Gastrocnemius medialis (tissue), 4 donors: ENCODE measurements around the gene PTGER4. TPM values are rescaled to one million over a fixed set of nuclear protein-coding genes. Genes with fewer than 3 reads are reported as not detected.
A peak's percentile ranks its signal among the peaks of the same experiment; 100 is the strongest.

Source experiments
- ATAC-seq, 2 donors: fragments of 150-250 bp; one replicate each; pipeline ENCODE4 v1.9.1; 2016
- DNase-seq, 2 donors: peaks; one replicate each; pipeline ENCODE4 v3.0.0-alpha.2; 2019
- H3K27ac ChIP-seq, 4 donors: fragments of 200-600 bp; sonication (generic); 1 replicate in 1 of 4; 2 replicates in 3 of 4; pipeline ENCODE4 v1.5.1; 2016 to 2018; ENCODE audit warnings: mild to moderate bottlenecking in 2 of 4, moderate library complexity in 1 of 4
- H3K27me3 ChIP-seq, 3 donors: fragments of 200-600 bp; sonication (generic) in 2 of 3; 1 replicate in 1 of 3; 2 replicates in 2 of 3; pipeline versions ENCODE4 v1.5.1 to v1.6.0; 2016 to 2019; ENCODE audit warnings: mild to moderate bottlenecking in 1 of 3, moderate library complexity in 1 of 3
- H3K36me3 ChIP-seq, 2 donors: fragments of 200-600 bp; sonication (generic) in 1 of 2; one replicate each; pipeline ENCODE4 v1.5.1; 2017 to 2018
- H3K4me1 ChIP-seq, 2 donors: fragments of 200-600 bp; sonication (generic) in 1 of 2; one replicate each; pipeline ENCODE4 v1.5.1; 2016 to 2017; ENCODE audit warnings: mild to moderate bottlenecking in 2 of 2
- H3K4me3 ChIP-seq, 4 donors: fragments of 200-600 bp; sonication (generic) in 3 of 4; 1 replicate in 1 of 4; 2 replicates in 3 of 4; pipeline ENCODE4 v1.5.1; 2016 to 2019; ENCODE audit warnings: mild to moderate bottlenecking in 2 of 4
- H3K9me3 ChIP-seq, 3 donors: fragments of 200-600 bp; sonication (generic) in 2 of 3; 1 replicate in 1 of 3; 2 replicates in 2 of 3; pipeline ENCODE4 v1.5.1; 2016 to 2019
- POLR2A ChIP-seq, 2 donors: fragments of 450-650 bp; IDR thresholded peaks; one replicate each; pipeline ENCODE4 v1.6.1; 2017; ENCODE audit warnings: antibody characterized with exemption in 2 of 2, mild to moderate bottlenecking in 2 of 2, moderate library complexity in 2 of 2
- in situ Hi-C, 4 donors: fragments of 200-750 bp; cut with MboI; loops; one replicate each; pipeline versions ENCODE4 v1.15.0 to v1.8.0; 2017; ENCODE audit warnings: low sequenced_read_pairs in 4 of 4
- intact Hi-C: fragments of 100-400 bp; cut with DNase I; formaldehyde crosslinking; loops from one replicate; pipeline ENCODE4 v1.15.1; 2023; ENCODE audit warnings: low total_unique reads
- total RNA-seq, 4 donors: library from RNA; depleted of rRNA; stranded (reverse); fragments of >200 nt; gene quantifications; one replicate each; pipeline versions ENCODE4 v1.1.0 to v1.2.3, GENCODE V29; 2016
- TF ChIP-seq, protein P1 (sequence below), 5 experiments: fragments of 450-650 bp in 3 of 5; fragments of 200-600 bp in 2 of 5; sonication (generic) in 2 of 5; IDR thresholded peaks in 4 of 5; conservative IDR thresholded peaks in 1 of 5; 1 replicate in 4 of 5; 2 replicates in 1 of 5; pipeline ENCODE4 v1.5.1; 2016 to 2019; ENCODE audit warnings: antibody characterized with exemption in 5 of 5, mild to moderate bottlenecking in 3 of 5, moderate library complexity in 3 of 5

The PTGER4 gene
- total RNA-seq, 4 donors from 2014 or later = 4.2 to 11.2 (median 7.4) TPM

DNA sequence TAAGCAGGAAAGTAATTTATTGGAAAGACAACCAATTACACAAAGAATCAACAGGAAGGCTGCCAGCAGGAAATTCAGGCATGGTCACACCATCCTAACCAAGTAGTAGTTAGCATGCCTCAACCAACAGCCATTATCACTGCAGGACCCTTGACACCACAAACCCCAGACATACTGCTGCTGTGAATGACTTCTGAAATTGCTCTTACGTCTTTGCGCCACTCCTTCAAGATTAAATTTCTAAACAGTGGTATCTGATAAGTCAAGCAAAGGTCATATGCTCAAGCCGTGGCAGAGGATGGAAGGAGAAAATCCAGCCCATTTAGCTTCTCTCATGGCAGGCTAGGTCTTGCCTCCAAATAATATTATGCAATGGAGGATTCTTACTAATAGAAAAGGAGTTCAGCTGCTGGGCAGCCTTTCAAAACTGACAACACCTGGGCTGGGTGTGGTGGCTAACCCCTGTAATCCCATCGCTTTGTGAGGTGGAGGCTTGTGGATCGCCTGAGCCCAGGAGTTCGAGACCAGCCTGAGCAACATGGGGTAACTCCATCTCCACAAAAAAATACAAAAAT, 5.0 kb upstream of the PTGER4 start:
- TF ChIP-seq POLR2A (IDR thresholded peaks at IDR 0.05) = no peak
- TF ChIP-seq, protein P1, sequence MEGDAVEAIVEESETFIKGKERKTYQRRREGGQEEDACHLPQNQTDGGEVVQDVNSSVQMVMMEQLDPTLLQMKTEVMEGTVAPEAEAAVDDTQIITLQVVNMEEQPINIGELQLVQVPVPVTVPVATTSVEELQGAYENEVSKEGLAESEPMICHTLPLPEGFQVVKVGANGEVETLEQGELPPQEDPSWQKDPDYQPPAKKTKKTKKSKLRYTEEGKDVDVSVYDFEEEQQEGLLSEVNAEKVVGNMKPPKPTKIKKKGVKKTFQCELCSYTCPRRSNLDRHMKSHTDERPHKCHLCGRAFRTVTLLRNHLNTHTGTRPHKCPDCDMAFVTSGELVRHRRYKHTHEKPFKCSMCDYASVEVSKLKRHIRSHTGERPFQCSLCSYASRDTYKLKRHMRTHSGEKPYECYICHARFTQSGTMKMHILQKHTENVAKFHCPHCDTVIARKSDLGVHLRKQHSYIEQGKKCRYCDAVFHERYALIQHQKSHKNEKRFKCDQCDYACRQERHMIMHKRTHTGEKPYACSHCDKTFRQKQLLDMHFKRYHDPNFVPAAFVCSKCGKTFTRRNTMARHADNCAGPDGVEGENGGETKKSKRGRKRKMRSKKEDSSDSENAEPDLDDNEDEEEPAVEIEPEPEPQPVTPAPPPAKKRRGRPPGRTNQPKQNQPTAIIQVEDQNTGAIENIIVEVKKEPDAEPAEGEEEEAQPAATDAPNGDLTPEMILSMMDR (IDR thresholded peaks at IDR 0.05 in 4 of 5, conservative IDR thresholded peaks at IDR 0.05 in 1 of 5) = no peak
- Histone ChIP-seq H3K27me3 (peaks cover 0 to 18% (median 13%) of the 10 kb centered on the region in 3 donors), H3K36me3 (no peaks in the 10 kb centered on the region), H3K4me1 (peaks cover 4 to 5% of the 10 kb centered on the region in 2 donors), H3K4me3 (no peak overlapping the region), H3K27ac (no peak overlapping the region), H3K9me3 (no peaks in the 10 kb centered on the region)
- DNase-seq (no peak), ATAC-seq (no peak)
- intact Hi-C loops = loop anchor here (5.0 kb wide), 1 partner anchor 83 kb away; the partner anchor contains the start of gene TTC33
- in situ Hi-C loops = loop anchor here in 3 of 4 donors (25.0 kb wide), 3 partner anchors 287 to 1087 kb away; no protein-coding TSS in a partner anchor

DNA sequence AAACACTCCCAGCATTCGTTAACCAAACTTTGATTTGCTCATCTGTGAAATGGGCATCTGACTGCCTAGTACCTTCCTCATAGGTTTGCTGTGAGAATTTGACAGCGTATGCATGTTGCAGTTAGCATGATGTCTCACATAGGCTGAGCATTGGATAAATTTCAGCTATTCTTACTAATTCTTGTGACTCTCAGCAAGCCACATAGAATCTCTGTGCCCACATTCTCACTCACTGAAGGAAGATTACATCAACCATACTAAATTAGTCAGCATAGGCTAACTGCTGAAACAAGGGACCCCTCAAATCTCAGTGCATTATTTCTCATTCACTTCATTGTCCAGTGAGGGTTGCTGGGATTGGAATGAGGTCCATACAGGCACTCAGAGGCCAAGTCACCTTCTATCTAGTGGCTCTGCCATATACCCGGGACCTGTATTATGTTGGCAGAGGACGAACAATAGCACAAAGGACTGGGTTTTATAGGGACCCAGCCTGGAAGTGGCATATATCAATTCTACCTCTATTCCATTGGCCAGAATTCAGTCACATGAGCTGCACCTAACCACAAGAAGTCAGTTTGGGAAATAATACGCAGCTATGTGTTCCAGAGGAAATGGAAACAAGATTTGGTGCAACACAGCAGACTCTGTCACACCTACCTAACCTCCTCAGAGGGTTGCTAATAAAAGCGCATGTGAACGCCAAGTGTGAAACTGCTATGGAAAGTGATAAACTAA, 4.2 kb upstream of the PTGER4 start:
- Histone ChIP-seq H3K4me3 (no peak overlapping the region), H3K9me3 (no peaks in the 10 kb centered on the region), H3K27me3 (peaks cover 6 to 18% (median 14%) of the 10 kb centered on the region in 3 donors), H3K27ac (no peak overlapping the region), H3K36me3 (no peaks in the 10 kb centered on the region), H3K4me1 (peaks cover 9 to 12% of the 10 kb centered on the region in 2 donors)
- in situ Hi-C loops (loop anchor here in 3 of 4 donors (25.0 kb wide), 3 partner anchors 288 to 1088 kb away; no protein-coding TSS in a partner anchor), intact Hi-C loops (loop anchor here (5.0 kb wide), 1 partner anchor 82 kb away; the partner anchor contains the start of gene TTC33)
- TF ChIP-seq POLR2A (IDR thresholded peaks at IDR 0.05) = no peak
- TF ChIP-seq, protein P1 (IDR thresholded peaks at IDR 0.05 in 4 of 5, conservative IDR thresholded peaks at IDR 0.05 in 1 of 5) = no peak
- DNase-seq (no peak), ATAC-seq (no peak)

GRCh38 chr5:40676613-40677343, 2.9 kb upstream of the PTGER4 start:
- no peaks in the 10 kb centered on the region for H3K9me3 ChIP-seq
- DNase-seq = peak in 1 of 2 donors; percentile 39
- TF ChIP-seq POLR2A (IDR thresholded peaks at IDR 0.05) = no peak
- TF ChIP-seq, protein P1 (IDR thresholded peaks at IDR 0.05 in 4 of 5, conservative IDR thresholded peaks at IDR 0.05 in 1 of 5) = no peak
- ATAC-seq = no peak
- in situ Hi-C loops = loop anchor here in 3 of 4 donors (25.0 kb wide), 3 partner anchors 289 to 1089 kb away; no protein-coding TSS in a partner anchor
- peaks cover 9 to 20% of the 10 kb centered on the region in 2 donors for H3K4me1 ChIP-seq
- intact Hi-C loops = loop anchor here (5.0 kb wide), 1 partner anchor 81 kb away; the partner anchor contains the start of gene TTC33
- H3K4me3 ChIP-seq = no peak overlapping the region
- H3K36me3 ChIP-seq = no peaks in the 10 kb centered on the region
- H3K27ac ChIP-seq = peak overlapping the region; percentile 1 to 87 (median 40)
- H3K27me3 ChIP-seq = peaks cover 16 to 30% (median 24%) of the 10 kb centered on the region in 3 donors

DNA sequence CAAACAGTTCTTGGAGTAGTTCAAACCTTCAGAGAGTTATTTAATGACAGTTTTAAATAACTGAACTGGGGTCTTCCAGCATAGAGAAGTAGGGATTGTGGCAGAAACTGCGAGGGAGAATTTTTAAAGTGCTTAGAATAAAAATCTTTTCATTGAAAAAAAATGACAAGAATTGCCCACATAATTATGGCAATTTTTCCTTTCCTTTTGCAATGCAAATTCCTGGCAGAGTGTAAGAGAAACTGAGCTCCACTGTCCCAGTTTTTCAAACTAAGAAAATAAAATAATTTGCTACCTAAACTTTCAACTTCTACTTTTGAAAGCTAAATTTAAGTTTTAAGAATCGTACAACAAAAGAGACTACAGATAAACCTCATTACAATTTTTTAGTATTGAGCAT, 2.3 kb upstream of the PTGER4 start:
- Histone ChIP-seq H3K27me3 (peaks cover 23 to 37% (median 31%) of the 10 kb centered on the region in 3 donors), H3K27ac (peak overlapping the region; percentile 1 to 87 (median 49)), H3K4me3 (no peak overlapping the region), H3K4me1 (peaks cover 9 to 20% of the 10 kb centered on the region in 2 donors), H3K36me3 (no peaks in the 10 kb centered on the region), H3K9me3 (no peaks in the 10 kb centered on the region)
- DNase-seq = no peak
- ATAC-seq = no peak
- intact Hi-C loops (loop anchor here (5.0 kb wide), 1 partner anchor 80 kb away; the partner anchor contains the start of gene TTC33), in situ Hi-C loops (loop anchor here in 3 of 4 donors (25.0 kb wide), 3 partner anchors 290 to 1090 kb away; no protein-coding TSS in a partner anchor)
- TF ChIP-seq POLR2A (IDR thresholded peaks at IDR 0.05) = no peak
- TF ChIP-seq, protein P1 (IDR thresholded peaks at IDR 0.05 in 4 of 5, conservative IDR thresholded peaks at IDR 0.05 in 1 of 5) = no peak
